CD4-positive, CD25-positive, alpha-beta regulatory T cell (primary cell): ENCODE data around the gene ZNF324. TPM values are rescaled to one million over a fixed set of nuclear protein-coding genes. Genes with fewer than 3 reads are reported as not detected.
"Not testable (repeated sequence)": the region's sequence is repeated elsewhere in the genome, so short reads cannot be mapped to it uniquely, and the experiment has no call there.

ENCODE experiments used
- ATAC-seq, 2 donors: fragments of 150-1000 bp; cut with Tn5 transposase; one replicate each; pipeline ENCODE4 v1.10.0; 2021; ENCODE audit warnings: low read depth in 2 of 2, moderate number of reproducible peaks in 2 of 2, moderate library complexity in 1 of 2
- DNase-seq, 3 donors: peaks; one replicate each; pipeline versions ENCODE4 v3.0.0 to v3.0.0-alpha.2; 2012 to 2022; ENCODE audit warnings: mixed read lengths in 1 of 3
- H3K27ac ChIP-seq: one replicate; pipeline ENCODE4 v1.7.0; 2013; ENCODE audit warnings: mild to moderate bottlenecking, low read length; ENCODE audit not compliant: insufficient read depth, poor library complexity, severe bottlenecking
- H3K27me3 ChIP-seq: one replicate; pipeline ENCODE4 v1.7.0; 2013; ENCODE audit warnings: low read length; ENCODE audit not compliant: control insufficient read depth, insufficient read depth
- H3K36me3 ChIP-seq: one replicate; pipeline ENCODE4 v1.7.0; 2013; ENCODE audit warnings: mild to moderate bottlenecking, low read length, moderate library complexity; ENCODE audit not compliant: control insufficient read depth, insufficient read depth
- H3K4me1 ChIP-seq: 2 replicates; pipeline ENCODE4 v1.7.0; 2013; ENCODE audit warnings: mild to moderate bottlenecking, low read length; ENCODE audit not compliant: insufficient read depth, control insufficient read depth, poor library complexity, severe bottlenecking
- H3K4me3 ChIP-seq: one replicate; pipeline ENCODE4 v1.7.0; 2013; ENCODE audit warnings: low read depth, mild to moderate bottlenecking, low read length, moderate library complexity
- H3K9me3 ChIP-seq, 2 experiments: 1 replicate in 1 of 2; 2 replicates in 1 of 2; pipeline ENCODE4 v1.7.0; 2013; ENCODE audit warnings: low read length in 2 of 2, mild to moderate bottlenecking in 1 of 2, moderate library complexity in 1 of 2; ENCODE audit not compliant: control insufficient read depth in 2 of 2
- H3K27ac Mint-ChIP-seq, 3 donors: one replicate each; pipeline ENCODE4 v1.8.0; 2020 to 2022; ENCODE audit warnings: mild to moderate bottlenecking in 3 of 3, mixed read lengths in 3 of 3, moderate library complexity in 2 of 3
- H3K27me3 Mint-ChIP-seq: one replicate; pipeline ENCODE4 v1.8.0; 2022; ENCODE audit warnings: mild to moderate bottlenecking, mixed read lengths
- H3K36me3 Mint-ChIP-seq: one replicate; pipeline ENCODE4 v1.8.0; 2020; ENCODE audit warnings: mixed read lengths
- H3K4me1 Mint-ChIP-seq, 4 donors: one replicate each; pipeline ENCODE4 v1.8.0; 2020 to 2022; ENCODE audit warnings: mixed read lengths in 4 of 4, mild to moderate bottlenecking in 1 of 4
- H3K4me3 Mint-ChIP-seq, 4 donors: one replicate each; pipeline ENCODE4 v1.8.0; 2020 to 2022; ENCODE audit warnings: mild to moderate bottlenecking in 4 of 4, mixed read lengths in 4 of 4, moderate library complexity in 3 of 4
- H3K9me3 Mint-ChIP-seq, 7 donors: one replicate each; pipeline ENCODE4 v1.8.0; 2020 to 2022; ENCODE audit warnings: mixed read lengths in 7 of 7, mild to moderate bottlenecking in 3 of 7, moderate library complexity in 2 of 7
- polyA plus RNA-seq, 4 donors: library from polyadenylated mRNA; unstranded; fragments of 300-500 nt; fragmentation: Illumina TruSeq; gene quantifications; one replicate each; pipeline ENCODE4 v1.2.3, GENCODE V29; 2021
- total RNA-seq: library from RNA; stranded (reverse); gene quantifications from one replicate; pipeline ENCODE4 v1.2.3, GENCODE V29; 2022

ZNF324 gene
- total and polyA plus RNA-seq, 5 donors from 2014 or later, result 5.3 to 15.1 (median 10.6) TPM

- ATAC-seq (no peak), DNase-seq (no peak)
- Histone ChIP-seq H3K27ac (no peak overlapping the region), H3K36me3 (no peaks in the 10 kb centered on the region), H3K27me3 (no peaks in the 10 kb centered on the region), H3K9me3 (no peaks in the 10 kb centered on the region), H3K4me1 (peaks cover 20% of the 10 kb centered on the region), H3K4me3 (no peak overlapping the region)
- peaks cover 10% of the 10 kb centered on the region for H3K36me3 Mint-ChIP-seq
- H3K4me3 Mint-ChIP-seq, result no peak overlapping the region
- no peaks in the 10 kb centered on the region for H3K27me3 Mint-ChIP-seq
- H3K9me3 Mint-ChIP-seq, result no peaks in the 10 kb centered on the region
- H3K4me1 Mint-ChIP-seq, result peaks cover 4 to 18% (median 7%) of the 10 kb centered on the region in 4 donors
- H3K27ac Mint-ChIP-seq, result no peak overlapping the region
These were observed 13.0 kb downstream of the ZNF324 start for GRCh38 chr19:58479736-58480480.

- Mint-ChIP-seq H3K9me3 (no peaks in the 10 kb centered on the region), H3K4me3 (no peak overlapping the region), H3K27ac (no peak overlapping the region), H3K36me3 (peaks cover 10% of the 10 kb centered on the region), H3K4me1 (peaks cover 4 to 13% (median 7%) of the 10 kb centered on the region in 4 donors), H3K27me3 (no peaks in the 10 kb centered on the region)
- Histone ChIP-seq H3K4me3 (no peak overlapping the region), H3K27me3 (no peaks in the 10 kb centered on the region), H3K27ac (no peak overlapping the region), H3K36me3 (no peaks in the 10 kb centered on the region), H3K9me3 (no peaks in the 10 kb centered on the region), H3K4me1 (peaks cover 15% of the 10 kb centered on the region)
- no peak for ATAC-seq
- no peak for DNase-seq
These were observed 13.6 kb downstream of the ZNF324 start for GRCh38 chr19:58480481-58480830.

GRCh38 chr19:58480831-58481230 is 14.0 kb downstream of the ZNF324 start:
- no peak overlapping the region for H3K4me3 ChIP-seq
- peaks cover 10% of the 10 kb centered on the region for H3K36me3 Mint-ChIP-seq
- H3K36me3 ChIP-seq, result no peaks in the 10 kb centered on the region
- ATAC-seq (no peak), DNase-seq (no peak)
- no peak overlapping the region for H3K27ac ChIP-seq
- H3K9me3 Mint-ChIP-seq, result no peaks in the 10 kb centered on the region
- H3K4me1 ChIP-seq, result peaks cover 12% of the 10 kb centered on the region
- H3K27me3 Mint-ChIP-seq, result no peaks in the 10 kb centered on the region
- H3K4me3 Mint-ChIP-seq, result no peak overlapping the region
- no peaks in the 10 kb centered on the region for H3K9me3 ChIP-seq
- no peak overlapping the region for H3K27ac Mint-ChIP-seq
- H3K27me3 ChIP-seq, result no peaks in the 10 kb centered on the region
- peaks cover 3 to 9% (median 6%) of the 10 kb centered on the region in 4 donors for H3K4me1 Mint-ChIP-seq

DNA sequence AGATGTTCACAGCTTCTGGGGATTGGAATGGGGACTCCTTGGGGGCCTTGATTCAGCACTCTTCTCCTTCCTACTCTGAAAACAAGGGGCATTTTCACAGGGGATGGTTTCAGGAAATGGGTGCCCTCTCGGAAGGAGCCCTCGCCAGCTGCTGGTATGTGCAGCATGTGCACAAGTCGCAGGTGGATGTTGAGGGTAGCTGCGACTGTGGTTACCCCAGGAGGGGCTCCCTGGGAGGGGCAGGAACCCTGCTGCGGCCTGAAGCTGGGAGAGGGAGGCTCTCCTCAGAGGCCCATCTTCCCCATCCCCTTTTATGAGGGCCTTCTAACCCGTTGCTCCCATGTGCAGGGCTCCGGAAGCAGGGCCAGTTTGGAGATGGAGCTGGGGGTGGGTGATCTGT is 15.5 kb downstream of the ZNF324 start:
- no peaks in the 10 kb centered on the region for H3K27me3 Mint-ChIP-seq
- H3K36me3 ChIP-seq, result no peaks in the 10 kb centered on the region
- peak overlapping the region in 2 of 4 donors; percentile 47 to 54 for H3K4me3 Mint-ChIP-seq
- peaks cover under 1% of the 10 kb centered on the region for H3K4me1 ChIP-seq
- ATAC-seq (no peak), DNase-seq (no peak)
- no peaks in the 10 kb centered on the region for H3K9me3 Mint-ChIP-seq
- H3K4me1 Mint-ChIP-seq, result peaks cover 0 to 2% (median 0%) of the 10 kb centered on the region in 4 donors
- H3K4me3 ChIP-seq, result no peak overlapping the region
- H3K27ac Mint-ChIP-seq, result no peak overlapping the region
- H3K9me3 ChIP-seq, result no peaks in the 10 kb centered on the region
- H3K27me3 ChIP-seq, result no peaks in the 10 kb centered on the region
- peaks cover 10% of the 10 kb centered on the region for H3K36me3 Mint-ChIP-seq
- H3K27ac ChIP-seq, result no peak overlapping the region

DNA sequence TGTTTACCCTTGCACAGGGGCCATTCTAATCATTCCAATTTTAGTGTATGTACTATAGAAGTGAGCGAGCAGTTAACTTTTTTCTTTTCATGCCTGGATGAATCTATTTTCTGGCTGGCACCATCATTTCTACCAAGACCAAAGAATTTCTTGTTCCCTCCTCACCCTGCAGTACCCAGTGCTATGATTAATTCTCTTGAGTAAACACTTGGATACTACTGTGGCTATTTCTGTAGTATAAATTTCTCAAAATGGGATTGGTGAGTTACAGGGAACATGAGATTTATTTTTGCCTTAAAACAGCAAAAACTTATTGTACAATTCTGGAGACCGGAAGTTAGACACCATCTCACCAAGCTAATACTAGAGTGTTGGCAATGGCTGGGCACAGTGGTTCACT is 16.9 kb downstream of the ZNF324 start:
- H3K36me3 ChIP-seq, result no peaks in the 10 kb centered on the region
- Mint-ChIP-seq H3K4me3 (no peak overlapping the region), H3K9me3 (no peaks in the 10 kb centered on the region), H3K27me3 (no peaks in the 10 kb centered on the region), H3K27ac (no peak overlapping the region), H3K36me3 (peaks cover 10% of the 10 kb centered on the region), H3K4me1 (peaks cover 0 to 3% (median under 1%) of the 10 kb centered on the region in 4 donors)
- DNase-seq, result no peak
- ATAC-seq, result no peak
- H3K9me3 ChIP-seq, result no peaks in the 10 kb centered on the region
- peaks cover 2% of the 10 kb centered on the region for H3K4me1 ChIP-seq
- H3K27me3 ChIP-seq, result no peaks in the 10 kb centered on the region
- H3K27ac ChIP-seq, result no peak overlapping the region
- no peak overlapping the region for H3K4me3 ChIP-seq

DNA sequence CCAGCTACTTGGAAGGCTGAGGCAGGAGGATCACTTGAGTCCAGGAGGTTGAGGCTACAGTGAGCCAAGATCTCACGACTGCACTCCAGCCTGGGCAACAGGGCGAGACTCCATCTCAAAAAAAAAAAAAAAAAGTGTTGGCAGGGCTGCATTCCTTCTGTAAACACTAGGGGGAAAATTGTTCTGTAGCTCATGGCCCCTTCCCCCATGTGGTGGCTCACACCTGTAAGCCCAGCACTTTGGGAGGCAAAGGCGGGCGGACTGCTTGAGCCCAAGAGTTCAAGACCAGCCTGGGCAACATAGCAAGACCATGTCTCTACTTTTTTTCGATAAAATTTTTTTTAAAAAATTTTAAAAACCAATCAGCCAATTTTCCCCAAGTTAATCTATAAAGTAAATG is 17.5 kb downstream of the ZNF324 start:
- not testable (repeated sequence) for H3K36me3 ChIP-seq, H3K4me3 ChIP-seq, H3K27ac Mint-ChIP-seq, H3K27ac ChIP-seq, DNase-seq, H3K9me3 ChIP-seq, H3K27me3 Mint-ChIP-seq, H3K4me1 Mint-ChIP-seq, H3K9me3 Mint-ChIP-seq, H3K4me3 Mint-ChIP-seq, H3K4me1 ChIP-seq, ATAC-seq, H3K36me3 Mint-ChIP-seq, H3K27me3 ChIP-seq

DNA sequence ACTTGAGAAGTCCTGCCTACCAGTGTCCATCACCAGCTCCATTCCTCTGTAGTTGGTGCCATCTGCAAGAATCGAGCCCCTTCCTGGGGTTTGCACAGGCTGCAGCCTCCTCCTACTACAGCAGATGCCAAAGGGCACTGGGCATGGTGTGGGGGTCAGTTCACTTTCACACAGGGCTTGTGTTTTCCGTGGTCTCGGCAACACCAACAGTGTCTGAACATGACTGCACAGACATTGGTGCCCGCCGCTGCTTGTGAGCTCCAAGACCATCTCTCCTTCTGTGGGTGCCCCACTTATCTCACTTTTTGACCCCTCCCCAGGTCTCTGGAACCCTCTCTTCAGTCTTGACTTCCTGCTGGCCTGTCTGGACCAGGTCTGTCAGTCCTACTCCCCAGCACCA is 24.5 kb downstream of the ZNF324 start:
- Mint-ChIP-seq H3K9me3 (peaks cover 0 to 2% (median 0%) of the 10 kb centered on the region in 7 donors), H3K27ac (peak overlapping the region in 1 of 3 donors; percentile 67), H3K4me3 (no peak overlapping the region), H3K27me3 (no peaks in the 10 kb centered on the region), H3K4me1 (peaks cover 0 to 8% (median 7%) of the 10 kb centered on the region in 4 donors), H3K36me3 (no peaks in the 10 kb centered on the region)
- no peak for ATAC-seq
- H3K4me1 ChIP-seq, result peaks cover 5% of the 10 kb centered on the region
- H3K36me3 ChIP-seq, result no peaks in the 10 kb centered on the region
- H3K27ac ChIP-seq, result no peak overlapping the region
- no peak overlapping the region for H3K4me3 ChIP-seq
- no peak for DNase-seq
- no peaks in the 10 kb centered on the region for H3K9me3 ChIP-seq
- H3K27me3 ChIP-seq, result no peaks in the 10 kb centered on the region

DNA sequence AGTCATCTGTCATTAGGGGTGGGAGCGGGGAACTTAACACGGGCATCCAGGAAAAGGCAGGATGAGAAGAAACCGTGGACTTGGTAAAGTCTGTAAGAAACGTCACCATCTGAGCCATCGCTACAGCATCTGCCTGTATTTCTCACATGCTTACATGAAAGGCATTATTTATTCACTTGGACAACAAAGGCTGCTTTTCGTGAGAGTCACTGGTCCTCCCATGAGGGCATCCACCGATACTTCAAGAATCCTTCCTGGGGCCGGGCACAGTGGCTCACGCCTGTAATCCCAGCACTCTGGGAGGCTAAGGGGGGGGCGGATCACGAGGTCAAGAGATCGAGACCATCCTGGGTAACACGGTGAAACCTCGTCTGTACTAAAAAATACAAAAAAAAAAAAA is 25.4 kb downstream of the ZNF324 start:
- H3K36me3 ChIP-seq, result no peaks in the 10 kb centered on the region
- Mint-ChIP-seq H3K36me3 (no peaks in the 10 kb centered on the region), H3K9me3 (peaks cover 0 to 2% (median 0%) of the 10 kb centered on the region in 7 donors), H3K27me3 (no peaks in the 10 kb centered on the region), H3K4me1 (peaks cover 0 to 12% (median 6%) of the 10 kb centered on the region in 4 donors), H3K4me3 (no peak overlapping the region), H3K27ac (peak overlapping the region in 1 of 3 donors; percentile 67)
- DNase-seq (no peak), ATAC-seq (no peak)
- H3K27me3 ChIP-seq, result no peaks in the 10 kb centered on the region
- H3K4me1 ChIP-seq, result peaks cover 5% of the 10 kb centered on the region
- H3K27ac ChIP-seq, result no peak overlapping the region
- no peak overlapping the region for H3K4me3 ChIP-seq
- no peaks in the 10 kb centered on the region for H3K9me3 ChIP-seq
